GM19240 (cell line): ENCODE data around the gene NTRK3.

ENCODE experiments used
- DNase-seq: peaks from one replicate; pipeline ENCODE4 v3.0.0; 2011; ENCODE audit warnings: low spot score; ENCODE audit not compliant: insufficient read length

Gene NTRK3

DNA sequence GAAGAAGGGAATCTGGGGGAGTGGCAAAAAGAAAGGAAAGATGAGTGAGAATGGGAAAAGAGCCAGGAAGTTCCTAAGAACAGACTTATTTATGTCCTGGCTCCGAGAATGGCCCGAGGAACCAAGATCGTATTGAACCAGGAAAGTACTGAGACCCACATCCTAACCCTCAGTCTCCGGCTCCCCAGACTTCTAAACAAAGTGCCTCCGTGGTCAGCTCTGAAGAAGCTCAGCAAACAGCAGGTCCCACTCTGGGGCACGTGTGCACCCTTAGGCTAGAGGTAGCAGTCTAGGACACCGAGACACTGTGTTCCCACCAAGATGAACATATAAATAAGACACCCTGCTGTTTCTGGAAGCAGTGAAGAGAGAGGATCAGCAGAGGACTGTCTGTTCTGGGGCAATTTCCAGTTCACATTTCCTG lies 307.4 kb downstream of the NTRK3 start:
- no peak for DNase-seq

DNA sequence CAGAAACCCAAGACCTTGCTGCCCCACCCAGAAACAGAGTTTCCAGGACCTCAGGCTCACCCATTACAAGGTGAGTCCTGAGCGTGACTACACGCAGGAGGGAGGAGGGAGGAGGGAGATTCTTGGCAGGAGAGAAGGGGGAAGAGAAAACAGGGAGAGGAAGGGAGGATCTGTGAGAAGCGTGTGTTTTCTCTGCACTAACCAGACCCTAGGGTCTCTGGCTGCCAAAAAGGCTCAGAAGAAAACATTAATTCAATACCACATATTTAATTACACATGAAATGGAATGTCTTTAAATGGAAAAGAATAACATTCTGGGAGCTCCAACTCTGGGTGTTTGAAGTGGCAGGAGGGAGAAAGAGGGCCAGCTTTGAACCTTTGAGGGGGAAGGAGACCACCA lies 309.0 kb downstream of the NTRK3 start:
- DNase-seq = no peak

DNA sequence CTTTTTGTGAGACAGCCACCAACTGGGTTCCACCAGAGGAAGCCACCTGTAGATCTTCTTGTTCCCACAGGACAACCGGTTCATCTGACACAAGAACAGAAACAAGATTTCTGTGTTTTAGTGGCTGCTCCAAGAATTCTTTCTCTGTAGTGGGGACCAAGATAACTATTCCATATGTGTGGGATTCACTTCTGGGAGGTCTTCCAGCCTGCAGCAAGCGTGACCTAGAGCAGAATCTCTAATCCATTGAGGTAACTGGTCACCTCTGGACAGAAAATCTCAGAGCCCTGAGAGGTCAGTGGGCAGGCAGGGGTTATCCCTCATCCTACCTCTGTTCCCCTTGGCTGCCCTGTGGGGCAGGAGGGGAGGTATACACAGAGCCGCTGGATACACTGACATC lies 311.3 kb downstream of the NTRK3 start:
- no peak for DNase-seq

DNA sequence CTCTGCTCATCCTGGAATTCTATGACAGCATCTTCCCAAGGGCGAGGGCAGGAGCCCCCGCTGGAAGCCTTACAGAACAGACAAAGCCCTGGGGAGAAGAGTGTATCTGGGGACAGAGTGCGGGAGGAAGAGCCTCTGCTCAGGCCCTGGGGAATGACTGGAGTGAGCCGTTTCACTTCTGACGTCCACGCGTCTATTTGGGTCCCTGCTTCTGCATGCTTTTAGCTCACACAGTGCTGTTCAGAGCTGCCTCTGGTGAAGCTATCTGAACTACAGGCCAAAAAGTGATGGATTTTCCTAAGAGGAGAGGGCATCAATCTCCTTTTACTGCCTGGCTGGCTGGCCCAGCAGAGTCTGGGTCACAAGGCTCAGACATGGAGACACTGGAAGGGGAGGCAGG lies 311.8 kb downstream of the NTRK3 start:
- DNase-seq = no peak

DNA sequence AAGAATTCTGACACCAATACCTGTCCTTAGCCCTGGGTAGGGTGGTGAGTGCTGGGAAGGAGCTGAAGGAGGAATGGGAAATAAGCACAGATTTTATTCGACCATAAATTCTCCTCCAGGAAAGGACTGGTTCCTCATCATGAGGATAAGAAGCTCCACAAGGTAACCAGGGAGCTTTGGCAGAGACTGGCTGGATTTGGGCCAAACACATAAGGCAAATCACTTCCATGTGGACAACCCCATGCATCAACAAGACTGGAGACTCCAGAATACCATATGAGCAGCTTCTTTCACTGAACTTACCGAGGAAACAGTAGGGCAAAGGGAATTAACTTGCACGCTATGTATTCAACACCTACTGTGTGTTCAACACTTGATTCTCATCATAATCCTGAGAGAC lies 312.5 kb downstream of the NTRK3 start:
- DNase-seq = no peak

DNA sequence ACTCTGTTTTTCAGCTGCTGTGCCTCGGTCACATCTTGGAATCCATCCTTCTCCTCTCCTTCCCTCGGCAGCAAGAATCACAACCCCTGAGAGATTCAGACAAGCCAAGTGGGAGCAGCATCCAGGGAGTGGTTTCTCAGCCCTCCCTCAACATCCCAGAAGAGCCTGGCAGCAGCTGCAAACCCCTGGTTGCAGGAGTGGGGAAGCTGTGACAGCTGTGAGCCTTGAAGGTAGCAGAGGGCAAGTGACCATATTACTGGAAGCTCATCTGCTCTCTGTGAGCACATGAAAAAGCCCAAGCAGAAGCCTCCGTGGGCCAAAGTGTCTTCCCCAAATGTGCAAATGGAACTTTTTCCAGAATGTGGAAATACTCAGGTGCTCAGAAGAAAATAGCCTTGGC lies 312.9 kb downstream of the NTRK3 start:
- DNase-seq = no peak

DNA sequence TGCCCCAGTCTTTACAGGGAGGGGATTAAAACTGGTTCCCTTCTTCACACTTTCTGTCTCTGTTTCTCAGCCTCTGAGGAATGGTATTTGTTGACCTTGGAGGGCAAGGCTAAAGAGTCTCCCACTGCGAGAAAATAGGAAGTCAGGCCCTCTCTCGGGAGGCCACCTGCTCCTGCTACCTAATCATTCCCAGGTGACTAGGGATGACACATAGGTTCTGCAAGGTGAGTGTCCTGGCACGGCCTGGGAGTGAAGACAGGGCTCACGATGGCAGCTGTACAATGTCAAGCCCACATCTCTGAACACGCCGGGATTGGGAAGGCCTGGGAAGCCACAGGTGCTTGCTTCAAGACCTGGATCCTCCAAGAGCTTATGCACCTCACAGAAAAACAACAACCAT lies 314.2 kb downstream of the NTRK3 start:
- no peak for DNase-seq

DNA sequence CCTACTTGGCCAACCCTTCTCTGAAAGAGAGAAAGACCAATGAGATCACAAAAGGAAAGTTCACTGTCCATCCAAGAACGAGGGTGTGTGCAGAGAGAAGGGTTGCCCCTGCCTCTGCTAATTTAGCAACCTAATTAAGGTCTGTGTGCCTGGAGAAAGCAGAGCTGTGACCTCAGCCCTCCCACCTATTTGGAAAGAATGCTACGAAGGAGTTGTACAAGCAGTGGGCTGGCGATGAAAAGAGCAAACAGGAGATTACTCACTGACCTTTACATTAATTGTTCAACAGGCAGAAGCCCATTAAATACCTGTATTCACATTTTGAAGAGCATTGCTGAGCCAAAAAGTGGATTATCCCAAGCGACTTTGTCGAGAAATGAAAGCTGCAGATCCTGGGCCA lies 314.9 kb downstream of the NTRK3 start:
- no peak for DNase-seq

DNA sequence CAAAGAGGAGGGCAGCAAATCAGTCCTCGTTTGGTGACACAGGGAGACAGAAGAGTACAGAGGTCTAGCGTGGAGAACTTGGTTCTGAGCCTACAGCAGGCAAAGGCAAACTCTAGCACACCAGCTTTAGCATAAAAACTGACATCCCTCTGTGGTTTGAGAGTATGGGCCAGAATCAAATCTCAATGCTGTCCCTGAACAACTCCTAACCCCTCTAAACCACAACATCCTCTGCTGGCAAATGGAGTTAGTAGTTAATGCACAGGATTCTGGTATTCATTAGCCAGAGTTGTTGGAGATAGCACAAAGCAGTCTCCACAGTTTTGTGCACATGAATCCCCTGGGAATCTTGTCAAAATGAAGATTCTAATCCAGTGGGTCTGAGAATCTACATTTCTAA lies 315.8 kb downstream of the NTRK3 start:
- DNase-seq = no peak

DNA sequence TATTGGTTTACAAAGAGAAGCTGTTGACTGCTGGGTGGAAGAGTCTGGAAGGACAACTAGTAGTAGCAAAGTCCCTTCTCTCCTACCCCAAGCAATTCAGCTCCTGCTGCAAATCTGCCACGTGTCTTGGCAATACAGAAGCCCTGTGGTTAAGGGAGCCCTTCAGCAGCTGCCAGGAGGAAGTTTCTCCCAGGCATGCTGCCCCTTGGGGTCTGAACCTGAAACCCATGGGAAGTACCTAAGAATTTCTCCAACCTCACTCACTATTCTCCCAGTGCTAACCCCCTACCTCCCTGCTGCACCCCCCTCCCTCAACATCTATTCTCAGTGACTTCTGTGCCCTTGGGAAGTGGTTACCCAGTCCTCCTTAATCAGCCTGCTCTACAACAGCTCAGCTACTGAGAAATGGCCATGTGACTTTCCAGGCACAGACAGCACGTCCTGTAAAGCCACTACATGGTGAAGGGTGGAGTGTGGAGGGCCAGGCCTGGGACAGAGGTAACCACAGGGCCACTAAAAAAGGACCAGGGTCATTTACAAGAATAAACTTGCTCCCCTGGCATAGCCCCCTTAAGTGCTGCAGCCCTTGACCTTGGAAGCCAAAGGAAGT lies 316.6 kb downstream of the NTRK3 start:
- DNase-seq = no peak

DNA sequence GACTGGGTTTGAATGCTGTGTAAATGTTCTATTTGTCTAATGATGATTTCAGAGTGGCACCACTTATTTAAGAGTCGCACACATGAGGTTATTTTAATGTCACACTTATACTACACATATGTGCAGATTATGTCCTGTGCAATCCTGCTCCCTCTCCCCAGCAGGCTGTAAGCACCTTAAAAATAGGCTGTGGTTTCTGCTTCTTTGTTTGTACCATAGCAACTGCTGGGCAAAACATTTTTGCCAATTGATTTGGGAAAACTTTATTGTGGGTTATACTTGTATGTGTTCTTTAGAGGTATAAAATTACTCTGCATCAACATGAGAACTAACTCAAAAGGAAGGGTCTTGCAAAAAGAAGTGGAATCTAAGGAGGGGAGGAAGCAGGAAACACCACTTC lies 318.5 kb downstream of the NTRK3 start:
- no peak for DNase-seq

DNA sequence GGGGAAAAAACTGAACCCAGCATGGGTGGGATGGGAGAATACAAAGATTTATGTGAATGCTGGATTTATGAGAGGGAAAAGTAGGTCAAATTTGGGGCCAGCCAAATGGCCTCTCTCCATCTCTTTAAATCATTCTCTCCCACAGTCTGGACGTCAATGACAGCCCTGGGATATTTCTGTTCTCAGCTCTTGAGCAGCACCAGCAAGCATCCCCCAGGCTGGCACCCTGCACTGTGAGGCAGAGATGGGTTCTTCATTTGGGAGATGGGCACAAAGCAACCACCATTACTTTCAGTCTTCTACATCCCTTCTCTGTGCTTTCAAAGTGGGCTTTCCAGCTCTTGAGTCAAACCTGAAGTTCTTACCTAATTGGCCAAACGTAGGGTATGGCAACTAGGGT lies 321.0 kb downstream of the NTRK3 start:
- DNase-seq = no peak

DNA sequence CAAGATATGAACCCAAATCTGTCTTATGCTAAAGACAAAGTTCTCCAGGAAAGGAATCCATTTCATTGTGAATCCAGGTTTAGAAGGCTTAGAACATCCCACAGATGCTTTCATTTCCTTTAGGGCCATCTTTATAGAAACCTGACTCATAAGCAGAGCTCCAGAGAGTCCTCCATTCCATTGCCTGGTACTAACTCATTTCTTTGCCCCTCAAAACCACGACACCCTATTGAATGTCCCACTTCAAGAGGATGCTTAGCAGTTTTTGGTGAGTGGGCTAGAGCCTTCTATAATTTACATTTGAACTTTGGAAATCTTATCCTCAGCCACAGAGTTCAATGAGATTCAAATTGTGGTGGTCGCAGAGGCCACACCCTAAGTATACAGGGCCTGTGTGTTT lies 325.0 kb downstream of the NTRK3 start:
- DNase-seq = no peak

DNA sequence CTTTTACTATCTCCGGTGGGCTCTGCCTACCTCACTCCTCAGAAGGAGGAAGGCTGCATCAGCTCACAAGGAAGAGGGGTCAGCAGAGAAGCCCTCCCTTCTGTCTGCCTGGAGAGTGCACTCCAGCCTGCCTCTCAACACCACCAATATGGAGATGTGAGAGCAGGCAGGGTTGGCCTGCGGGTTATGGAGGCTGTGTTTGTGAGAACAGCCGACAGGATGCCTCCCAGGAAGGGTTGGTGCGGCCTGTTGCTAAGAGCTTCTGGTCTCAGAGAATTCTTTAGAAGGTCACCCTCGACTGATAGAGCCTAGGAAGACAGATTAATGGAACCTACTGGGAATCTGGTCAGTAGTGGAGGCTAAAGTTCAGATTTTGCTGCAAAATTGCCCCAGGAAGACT lies 326.1 kb downstream of the NTRK3 start:
- no peak for DNase-seq

DNA sequence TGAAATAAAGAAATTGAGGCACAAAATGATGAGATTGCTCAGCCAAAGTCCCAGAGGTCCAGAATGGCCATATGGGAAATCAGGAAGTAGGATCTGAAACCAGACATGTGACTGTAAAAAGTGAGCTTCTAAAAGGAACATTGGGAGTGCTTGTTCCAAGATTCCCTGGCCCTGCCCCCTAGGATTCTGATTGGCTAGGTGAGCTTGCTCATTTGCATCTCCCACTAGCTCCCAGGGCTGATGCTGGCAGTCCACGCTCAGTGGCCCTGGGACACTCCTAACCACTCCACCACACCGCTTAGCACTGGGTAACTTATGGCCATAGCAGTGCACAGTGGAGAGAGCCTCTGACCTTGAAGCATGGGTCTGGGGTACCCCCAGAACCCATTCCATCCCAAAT lies 326.7 kb downstream of the NTRK3 start:
- no peak for DNase-seq

DNA sequence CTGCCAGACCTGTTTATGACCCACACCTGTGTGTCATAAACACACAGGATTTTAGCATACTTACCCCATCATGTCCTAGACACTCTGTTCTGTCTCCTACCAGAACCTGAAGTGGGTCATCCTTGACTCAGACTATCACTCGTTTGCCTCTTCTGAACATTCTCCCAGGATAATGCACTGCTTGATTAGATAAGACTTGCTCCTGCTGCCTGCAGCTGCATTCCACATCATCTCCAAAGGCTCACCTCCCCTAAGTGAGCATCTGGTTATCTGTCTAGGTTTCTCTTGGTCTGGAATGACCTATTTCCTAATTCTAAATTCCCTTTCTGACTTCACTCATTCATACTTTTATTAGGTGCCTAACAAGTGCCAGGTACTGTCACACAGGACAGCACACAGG lies 332.1 kb downstream of the NTRK3 start:
- DNase-seq = no peak

DNA sequence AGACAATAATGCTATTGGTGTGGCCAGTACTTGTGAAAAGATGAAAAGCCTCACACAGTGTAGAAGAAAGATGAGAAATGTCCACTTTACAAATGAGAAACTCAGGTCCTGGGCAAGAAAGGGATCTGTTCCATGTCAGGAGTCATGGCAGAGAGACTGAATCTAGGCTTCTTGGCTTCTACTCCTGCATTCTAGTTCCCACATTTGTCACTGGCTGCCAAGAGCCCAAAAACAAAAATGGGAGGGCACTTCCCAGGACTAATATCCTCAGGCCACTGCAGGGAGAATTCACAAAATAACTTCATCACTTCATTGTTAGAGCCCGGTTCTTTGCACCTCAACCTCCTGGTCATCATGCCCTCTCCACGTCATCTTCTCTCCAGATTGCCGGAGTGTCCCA lies 337.5 kb downstream of the NTRK3 start:
- no peak for DNase-seq

DNA sequence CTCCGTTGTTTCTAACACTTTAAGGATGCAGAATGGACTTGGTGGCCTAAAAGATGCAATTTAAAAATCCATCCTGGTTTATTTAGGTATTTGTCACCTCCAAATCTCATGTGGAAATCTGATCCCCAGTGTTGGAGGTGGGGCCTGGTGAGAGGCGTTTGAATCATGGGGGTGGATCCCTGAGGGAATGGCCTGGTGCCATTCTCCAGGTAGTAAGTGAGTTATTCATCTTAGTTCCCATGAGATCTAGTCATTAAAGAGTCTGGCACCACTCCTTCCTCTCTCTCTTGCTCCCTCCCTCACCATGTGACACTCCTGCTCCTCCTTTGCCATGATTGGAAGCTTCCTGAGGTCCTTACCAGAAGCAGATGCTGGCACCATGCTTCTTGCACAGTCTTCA lies 339.1 kb downstream of the NTRK3 start:
- no peak for DNase-seq

DNA sequence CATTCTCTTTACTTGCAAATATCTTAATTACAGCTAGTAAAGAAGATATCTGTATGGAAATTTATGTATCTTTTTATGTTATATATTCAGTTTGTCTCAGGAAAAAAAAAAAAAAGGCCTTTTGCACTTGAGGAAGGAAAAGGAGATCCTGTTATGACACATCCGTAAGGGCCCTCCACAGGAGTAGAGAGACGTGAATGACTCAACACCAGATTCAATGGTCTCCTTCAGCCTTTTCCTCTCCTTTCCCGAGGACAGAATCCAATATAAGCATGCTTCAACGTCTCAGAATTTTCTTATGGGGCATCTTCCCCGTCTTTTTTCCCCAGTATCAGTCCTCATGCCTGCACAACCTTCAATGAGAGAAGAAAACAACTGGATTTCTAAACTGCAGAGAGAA lies 340.3 kb downstream of the NTRK3 start:
- DNase-seq = no peak

DNA sequence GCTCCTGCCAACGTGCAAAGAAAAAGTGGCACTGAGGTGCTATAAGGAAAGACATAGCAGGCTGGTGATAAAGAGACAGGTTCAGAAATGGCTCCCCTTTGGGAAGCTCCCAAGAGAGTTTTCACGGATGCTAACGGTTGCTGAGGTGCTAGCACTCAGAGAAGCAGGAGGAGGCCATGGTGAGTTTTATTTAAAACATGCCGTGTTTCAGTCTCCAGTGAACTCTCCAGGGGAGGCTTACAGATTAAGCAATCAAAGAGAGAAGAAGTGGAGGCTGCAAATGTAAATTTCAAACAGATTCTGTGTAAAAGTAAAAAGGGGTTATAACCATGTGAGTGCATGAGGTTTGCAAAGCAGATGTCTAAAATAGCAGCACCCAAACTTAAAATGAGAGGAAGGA lies 346.2 kb downstream of the NTRK3 start:
- DNase-seq = no peak

DNA sequence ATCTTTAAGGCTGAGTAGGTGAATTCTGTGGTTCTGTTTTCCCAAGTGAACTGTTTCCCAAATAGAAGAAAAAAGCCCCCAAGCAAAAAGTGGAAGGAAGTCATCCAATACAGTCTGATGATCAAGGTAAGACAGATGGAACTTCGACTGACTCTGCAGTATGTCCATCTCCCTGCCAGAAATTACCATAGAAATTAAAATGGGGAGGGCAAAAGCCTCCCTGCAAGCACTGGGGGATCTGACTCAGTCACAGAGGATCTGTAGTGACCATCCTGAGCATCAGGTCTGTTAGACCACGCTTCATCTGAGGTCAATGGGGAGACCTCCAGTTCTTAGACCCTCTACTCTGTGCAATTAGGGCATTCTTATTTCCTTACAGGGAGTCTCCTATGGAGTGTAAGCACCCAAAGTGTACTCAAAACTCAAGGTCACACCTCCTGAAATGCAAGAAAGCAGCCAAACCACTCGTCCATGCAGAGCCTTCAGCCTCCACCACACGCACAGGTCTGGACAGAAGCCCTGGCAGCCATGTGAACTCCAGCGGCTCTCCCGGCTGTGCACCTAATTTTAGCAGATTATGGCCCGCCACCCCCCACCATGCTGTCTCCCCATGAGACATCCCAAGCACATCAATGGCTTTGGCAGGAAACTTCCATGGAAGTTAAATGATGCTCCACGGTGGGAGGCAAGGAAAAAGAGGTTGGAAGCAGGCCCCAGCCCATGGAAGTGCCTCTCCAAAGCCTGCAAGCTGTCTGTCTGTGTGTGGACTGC lies 348.7 kb downstream of the NTRK3 start:
- DNase-seq = no peak

DNA sequence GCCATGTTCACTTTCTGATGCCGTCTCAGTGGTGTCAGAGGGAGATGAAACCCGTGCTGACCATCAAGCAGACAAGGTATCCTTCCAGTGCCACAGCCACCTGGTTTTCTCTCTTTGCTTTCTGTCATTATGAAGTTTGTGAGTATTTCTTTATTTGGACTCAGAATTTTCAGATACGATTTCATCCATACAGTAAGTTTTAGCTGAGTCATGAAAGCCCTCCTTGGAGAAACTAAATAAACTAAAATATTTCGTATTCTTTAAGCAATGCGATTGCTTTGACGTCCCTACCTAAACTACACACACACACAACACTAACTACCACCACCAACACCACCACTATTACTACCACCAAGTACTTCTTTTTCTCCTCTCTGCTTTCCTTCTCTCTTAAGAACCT lies 350.1 kb downstream of the NTRK3 start:
- no peak for DNase-seq

DNA sequence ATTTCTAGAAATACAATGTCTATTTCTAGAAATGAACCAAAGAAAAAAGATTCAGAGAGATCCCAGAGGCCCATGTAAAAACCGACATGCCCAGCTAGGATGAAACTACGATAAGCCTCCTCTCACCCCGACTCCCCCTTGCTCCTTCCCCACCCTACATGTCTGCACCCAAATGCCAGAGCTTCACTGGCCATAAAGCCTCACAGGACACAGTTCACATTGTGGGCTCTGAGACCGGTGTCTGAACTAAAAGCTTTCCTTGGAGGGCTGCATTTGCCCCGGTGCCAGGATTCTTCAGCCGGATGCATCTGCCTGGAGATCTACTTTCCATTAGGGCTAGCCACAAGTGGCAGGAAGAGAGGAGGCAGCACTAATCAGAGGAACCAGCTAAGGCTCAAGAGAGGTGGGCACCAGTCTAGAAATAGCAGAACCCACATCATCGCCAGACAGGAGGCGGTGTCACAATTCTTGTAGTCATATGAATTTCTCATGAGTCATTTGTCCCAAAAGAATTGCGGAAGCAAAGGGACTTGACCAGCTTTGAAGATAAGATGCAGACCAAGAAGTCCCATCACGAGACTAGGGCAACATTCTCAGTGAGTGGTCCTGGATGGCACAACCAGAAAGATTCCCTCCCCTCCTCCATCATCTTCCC lies 353.6 kb downstream of the NTRK3 start:
- DNase-seq = no peak
